ENCODE measurements around the gene BRME1. TPM values are rescaled to one million over a fixed set of nuclear protein-coding genes. Genes with fewer than 3 reads are reported as not detected.

BRME1 gene
- 0.37 and 0.51 TPM in 2 replicates for total RNA-seq

GRCh38 chr19:13905634-13906520, at the start of gene BRME1, which contains the start of gene CC2D1A:
Gene BRME1 (minus strand): TSS chr19:13906117. CDS start chr19:13904892, 1,225 bp downstream.
Gene CC2D1A (plus strand): TSS chr19:13906201. CDS start chr19:13906442, 241 bp downstream.
- peak; percentile 88 for DNase-seq

GRCh38 chr19:13954185-13954584, 48.3 kb upstream of the BRME1 start:
- no peak for DNase-seq

- peak; percentile 53 for DNase-seq
These were observed 47.1 kb upstream of the BRME1 start for GRCh38 chr19:13952931-13953531.

DNA sequence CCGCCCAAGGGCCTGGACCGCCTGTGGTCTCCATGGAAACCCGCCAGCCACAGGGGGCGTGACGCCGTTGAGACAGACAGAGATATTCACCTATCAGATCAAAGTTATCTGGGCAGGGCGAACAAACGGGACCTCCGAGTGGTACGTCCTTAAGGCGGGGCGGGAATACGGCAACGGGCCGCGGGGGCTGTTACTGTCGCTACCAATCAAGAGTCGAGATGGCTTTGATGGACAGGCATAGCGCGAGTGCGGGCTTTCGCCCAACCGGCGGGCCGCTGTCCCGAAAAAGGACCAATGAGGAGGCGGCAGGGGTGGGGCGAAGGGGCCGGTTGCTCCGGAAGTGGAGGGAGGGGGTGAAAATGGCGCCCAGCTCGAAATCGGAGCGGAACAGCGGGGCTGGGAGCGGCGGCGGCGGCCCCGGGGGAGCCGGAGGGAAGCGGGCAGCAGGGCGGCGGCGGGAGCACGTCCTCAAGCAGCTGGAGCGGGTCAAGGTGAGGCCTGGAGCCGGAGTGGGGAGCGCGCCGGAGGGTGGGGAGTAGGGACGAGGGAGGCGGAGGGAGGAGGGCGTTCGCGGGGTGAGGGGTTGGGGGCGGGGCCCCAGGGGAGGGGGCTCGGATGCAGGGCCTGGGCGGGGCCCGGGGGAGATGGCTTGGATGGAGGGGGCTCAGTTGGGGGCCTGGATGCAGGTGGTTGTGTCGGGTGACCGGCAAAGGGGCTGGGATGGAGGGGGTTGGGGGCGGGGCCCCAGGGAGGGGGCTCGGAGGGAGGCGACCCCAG, 46.4 kb upstream of the BRME1 start, which contains the start of gene DCAF15:
Gene DCAF15 (plus strand): TSS at position 356 of the 777 bp plus-strand sequence. CDS start 4 bp downstream, at position 360.
- DNase-seq, result peak; percentile 100

DNA sequence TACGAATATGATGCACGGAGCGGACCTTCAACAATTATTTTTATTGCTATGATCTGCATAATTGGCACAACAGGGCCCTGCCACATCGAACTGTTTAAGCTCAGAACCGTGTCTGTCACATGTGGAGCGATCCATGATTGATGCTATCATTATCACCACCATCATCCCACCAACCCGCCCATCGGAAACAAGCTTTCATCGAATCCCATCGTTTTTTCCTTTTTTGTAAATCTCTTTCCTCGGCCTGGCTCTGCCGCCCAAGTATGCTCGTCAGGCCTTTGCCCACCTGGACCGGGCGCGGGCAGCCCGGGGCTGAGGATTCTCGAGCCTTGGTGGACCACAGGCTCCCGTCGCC, 45.9 kb upstream of the BRME1 start:
- peak; percentile 10 for DNase-seq

DNA sequence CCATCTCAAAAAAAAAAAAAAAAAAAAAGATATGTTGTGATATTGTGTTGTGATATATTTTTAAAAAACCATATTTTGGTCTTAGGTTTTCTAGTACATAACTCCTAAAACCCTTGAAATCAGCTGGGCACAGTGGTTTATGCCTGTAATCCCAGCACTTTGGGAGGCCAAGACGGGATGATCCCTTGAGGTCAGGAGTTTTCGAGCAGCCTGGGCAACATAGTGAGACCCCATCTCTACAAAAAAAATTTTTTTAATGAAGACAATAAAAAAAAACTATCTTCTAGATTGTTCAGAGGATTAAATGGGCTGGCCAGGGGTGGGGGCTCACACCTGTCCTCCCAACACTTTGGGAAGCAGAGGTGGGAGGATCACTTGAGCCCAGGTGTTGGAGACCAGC, 45.1 kb upstream of the BRME1 start:
- no peak for DNase-seq

- DNase-seq, result no peak
These were observed 40.5 kb upstream of the BRME1 start for GRCh38 chr19:13946414-13946813.

- DNase-seq, result peak; percentile 35
These were observed 36.2 kb upstream of the BRME1 start for GRCh38 chr19:13942023-13942684.

DNA sequence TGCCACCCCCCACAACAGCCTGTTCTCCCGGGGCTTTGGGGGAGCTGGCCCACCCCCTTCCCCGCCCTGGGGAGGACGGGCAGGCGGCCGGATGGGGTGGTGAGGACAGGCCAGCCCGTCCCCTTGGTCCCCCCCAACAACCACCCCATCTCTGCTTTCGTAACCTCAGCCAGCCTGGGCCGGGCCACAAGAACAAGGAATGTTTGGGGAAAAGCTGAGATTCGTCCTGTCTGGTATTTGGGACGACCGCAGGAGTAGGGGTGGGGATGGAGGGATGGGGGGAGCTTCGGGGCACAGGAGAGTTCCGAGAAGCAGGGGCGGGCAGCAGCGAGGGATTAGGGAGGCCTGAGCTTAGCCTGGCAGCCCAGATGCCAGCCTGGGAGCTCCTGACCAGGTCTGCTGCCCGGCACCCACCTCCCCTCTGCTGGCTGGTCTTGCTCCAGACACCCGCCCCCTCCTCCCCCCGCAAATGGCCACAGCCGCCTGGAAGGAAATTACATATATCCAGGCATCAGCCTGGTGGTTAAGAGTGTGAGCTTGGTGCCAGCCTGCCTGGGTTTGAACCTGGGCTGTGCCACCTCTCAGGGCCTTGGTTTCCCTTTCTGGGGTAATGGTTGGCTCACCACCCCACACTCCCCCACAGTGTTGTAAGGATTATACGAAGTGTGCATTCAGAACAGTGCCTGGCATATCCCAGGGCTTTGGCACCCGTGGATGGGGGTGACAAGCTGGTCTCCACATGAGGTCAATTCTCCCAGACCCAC, 32.6 kb upstream of the BRME1 start, which contains the start of gene PODNL1:
Gene PODNL1 (minus strand): TSS at position 117 of the 764 bp plus-strand sequence. CDS start 236 bp downstream, outside the sequence.
- no peak for DNase-seq

GRCh38 chr19:13937479-13938300, 31.8 kb upstream of the BRME1 start:
- no peak for DNase-seq

DNA sequence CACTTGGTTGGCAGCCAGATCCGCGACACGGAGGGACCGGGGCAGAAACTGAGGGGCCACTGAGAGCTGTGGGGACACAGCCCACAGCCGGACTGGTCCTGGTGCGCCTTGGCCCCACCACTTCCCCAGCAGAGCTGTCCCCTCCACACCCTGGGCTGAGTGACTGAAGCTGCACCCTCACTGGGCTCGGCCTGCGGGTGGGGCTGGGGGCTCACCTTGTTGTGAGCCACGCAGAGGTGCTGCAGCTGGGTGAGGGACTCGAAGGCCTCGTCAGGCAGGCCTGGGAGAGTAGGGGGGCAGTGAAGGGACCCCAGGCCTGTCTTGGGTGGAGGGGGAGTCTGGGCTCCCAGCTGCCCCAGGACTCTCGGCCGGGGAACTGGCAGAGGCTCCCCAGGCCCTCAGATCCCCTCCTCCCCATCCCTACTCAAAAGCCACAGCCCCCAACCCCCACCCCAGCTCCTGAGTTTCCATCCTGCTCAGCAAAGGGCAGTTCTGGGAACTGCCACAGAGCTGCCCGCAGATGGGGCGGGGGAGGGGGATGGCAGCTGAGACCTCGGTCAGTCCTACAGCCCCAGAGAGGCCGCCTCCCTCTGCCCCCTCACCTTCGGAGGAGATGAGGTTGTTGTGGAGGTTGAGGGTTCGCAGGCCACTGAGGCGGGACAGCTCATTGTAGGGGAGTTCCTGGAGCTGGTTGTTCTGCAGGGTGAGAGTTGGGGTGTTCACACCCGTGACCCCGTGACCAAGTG, 30.0 kb upstream of the BRME1 start:
- DNase-seq, result no peak

DNA sequence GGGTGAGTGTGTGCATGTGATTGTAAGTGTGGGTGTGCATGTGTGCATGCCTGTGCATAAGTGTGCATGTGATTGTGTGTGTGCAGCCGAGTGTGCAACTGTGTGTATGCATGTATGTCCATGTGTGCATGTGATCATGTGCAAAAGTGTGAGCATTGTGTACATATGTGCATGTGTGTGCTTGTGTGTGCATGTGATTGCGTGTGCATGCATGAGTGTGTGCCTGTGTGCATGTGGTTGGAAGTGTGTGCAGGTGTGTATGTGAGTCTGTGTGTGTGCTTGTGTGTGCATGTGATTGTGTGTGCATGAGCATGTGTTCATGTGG, 28.8 kb upstream of the BRME1 start:
- DNase-seq, result no peak

GRCh38 chr19:13932911-13933393, 27.0 kb upstream of the BRME1 start:
- DNase-seq, result no peak

GRCh38 chr19:13932149-13932637, 26.3 kb upstream of the BRME1 start:
- no peak for DNase-seq

DNA sequence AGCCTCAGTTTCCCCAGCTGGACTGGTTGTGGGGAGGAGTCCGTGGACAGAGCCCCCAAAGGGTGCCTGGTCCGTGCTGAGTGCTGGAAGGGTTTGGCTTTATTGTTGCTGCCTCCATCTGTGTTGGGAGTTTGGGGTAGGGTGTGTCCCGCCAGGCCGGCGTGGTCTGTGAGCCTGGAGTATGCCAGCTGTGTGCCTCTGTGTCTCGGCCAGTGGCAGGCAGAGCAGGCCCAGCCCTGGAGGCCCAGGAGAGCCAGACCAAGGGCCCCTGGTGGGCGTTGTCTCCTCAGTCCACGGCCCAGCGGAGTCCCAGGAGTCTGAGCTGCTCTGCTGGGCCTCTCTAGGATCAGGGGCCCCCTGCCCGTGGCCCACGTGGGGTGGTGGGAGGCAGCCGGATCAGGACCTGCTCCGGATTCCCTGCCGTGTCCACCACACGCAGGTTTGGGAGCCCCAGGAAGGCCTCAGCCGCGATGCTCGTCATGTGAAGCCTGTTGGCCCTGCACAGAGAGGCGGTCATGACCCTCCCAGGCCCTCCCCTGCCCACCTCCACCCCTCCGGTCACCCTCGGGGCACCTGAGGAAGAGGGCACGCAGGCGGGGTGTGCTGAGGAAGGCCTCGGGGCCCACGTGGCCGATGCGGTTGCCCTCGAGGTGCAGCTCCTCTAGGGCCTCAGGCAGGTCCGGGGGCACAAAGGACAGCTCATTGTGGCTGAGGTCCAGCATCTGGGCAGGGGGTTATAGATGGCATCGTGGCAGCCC, 25.7 kb upstream of the BRME1 start:
- DNase-seq, result no peak

DNA sequence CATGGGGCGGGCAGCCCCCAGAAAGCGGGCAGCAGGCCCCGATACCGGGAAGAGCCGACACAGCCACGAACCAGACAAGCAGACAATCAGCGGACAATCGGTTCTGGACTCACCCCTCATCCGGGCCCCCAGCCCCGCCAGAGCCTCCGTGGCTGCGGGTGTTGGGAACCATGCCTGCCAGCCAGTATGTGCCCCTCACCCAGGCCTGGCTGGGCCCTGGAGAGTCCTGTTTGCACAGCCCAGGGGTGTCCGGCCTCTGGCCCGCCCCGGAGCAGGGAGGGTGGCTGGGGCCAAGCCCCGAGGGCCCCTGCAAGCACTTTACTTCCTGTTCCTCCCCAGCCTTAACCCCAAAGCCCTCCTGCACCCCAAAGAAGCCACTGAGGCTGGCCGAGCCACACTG, 24.5 kb upstream of the BRME1 start:
- no peak for DNase-seq

DNA sequence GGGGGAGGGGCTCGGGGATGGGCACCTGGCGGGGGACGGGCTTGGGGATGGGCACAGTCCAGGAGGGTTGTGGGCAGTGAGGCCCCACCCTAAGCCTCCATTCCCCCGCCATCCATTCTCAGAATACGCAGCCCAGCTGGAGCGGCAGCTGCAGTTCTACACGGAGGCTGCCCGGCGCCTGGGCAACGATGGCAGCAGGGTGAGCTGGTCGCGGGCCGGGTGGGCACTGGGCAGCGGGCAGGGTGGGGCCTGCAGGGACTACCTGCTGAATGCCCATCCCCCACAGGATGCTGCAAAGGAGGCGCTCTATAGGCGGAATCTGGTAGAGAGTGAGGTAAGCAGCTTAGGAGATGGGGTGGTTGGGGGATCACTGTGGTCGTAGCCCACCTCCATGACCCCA, 24.0 kb upstream of the BRME1 start:
- DNase-seq, result no peak

DNA sequence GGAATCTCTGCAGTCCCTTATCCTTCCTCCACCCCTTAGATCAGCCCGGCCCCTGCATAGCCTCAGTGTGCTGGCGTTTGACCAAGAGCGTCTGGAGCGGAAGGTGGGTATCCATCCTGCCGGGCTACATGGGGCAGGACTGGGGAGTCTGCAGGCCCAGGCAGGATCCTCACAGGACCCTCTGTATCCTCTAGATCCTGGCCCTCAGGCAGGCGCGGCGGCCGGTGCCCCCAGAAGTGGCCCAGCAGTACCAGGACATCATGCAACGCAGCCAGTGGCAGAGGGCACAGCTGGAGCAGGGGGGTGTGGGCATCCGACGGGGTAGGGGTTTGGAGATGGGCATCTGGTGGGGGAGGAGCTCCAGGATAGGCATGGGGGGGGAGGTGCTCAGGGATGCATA, 23.4 kb upstream of the BRME1 start:
- no peak for DNase-seq

GRCh38 chr19:13926715-13927114, 20.8 kb upstream of the BRME1 start:
- no peak for DNase-seq
